Hematopoietic multipotent progenitor cell treated with erythropoietin and hydrocortisone succinate and interleukin-3 and kit ligand, for 8 days (in vitro differentiated cells): ENCODE results near the gene MYOD1.

Experiments
- DNase-seq: peaks from one replicate; pipeline ENCODE4 v3.0.0-alpha.2; 2015

Gene MYOD1

GRCh38 chr11:17751558-17751957, 32.2 kb downstream of the MYOD1 start:
- DNase-seq, result no peak

- DNase-seq, result no peak
Observed at GRCh38 chr11:17752144-17752543, 32.8 kb downstream of the MYOD1 start.

DNA sequence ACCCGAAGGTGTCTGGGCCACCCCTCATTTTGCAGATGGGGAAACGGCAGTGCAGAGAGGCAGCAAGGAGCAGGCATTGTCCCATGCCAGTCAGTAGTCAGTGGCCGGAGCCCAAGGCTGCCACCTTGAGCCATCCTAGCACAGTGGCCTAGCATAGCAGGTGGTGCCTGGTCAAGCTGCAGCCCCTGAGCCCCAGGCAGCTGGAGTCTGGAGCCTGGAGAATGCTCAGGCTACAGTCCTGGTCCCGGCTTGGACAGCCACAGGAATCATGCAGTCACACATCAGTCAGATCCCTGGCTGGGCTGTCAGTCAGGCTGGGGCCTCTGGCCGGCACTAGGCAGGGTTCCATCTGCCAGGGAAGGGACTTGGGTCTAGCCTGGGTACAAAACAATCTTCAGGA, 33.8 kb downstream of the MYOD1 start:
- no peak for DNase-seq

- no peak for DNase-seq
Observed at GRCh38 chr11:17753641-17754040, 34.3 kb downstream of the MYOD1 start.

- DNase-seq, result no peak
Observed at GRCh38 chr11:17755891-17756290, 36.5 kb downstream of the MYOD1 start.

GRCh38 chr11:17760102-17761029, 41.0 kb downstream of the MYOD1 start:
- DNase-seq, result peak; percentile 64

DNA sequence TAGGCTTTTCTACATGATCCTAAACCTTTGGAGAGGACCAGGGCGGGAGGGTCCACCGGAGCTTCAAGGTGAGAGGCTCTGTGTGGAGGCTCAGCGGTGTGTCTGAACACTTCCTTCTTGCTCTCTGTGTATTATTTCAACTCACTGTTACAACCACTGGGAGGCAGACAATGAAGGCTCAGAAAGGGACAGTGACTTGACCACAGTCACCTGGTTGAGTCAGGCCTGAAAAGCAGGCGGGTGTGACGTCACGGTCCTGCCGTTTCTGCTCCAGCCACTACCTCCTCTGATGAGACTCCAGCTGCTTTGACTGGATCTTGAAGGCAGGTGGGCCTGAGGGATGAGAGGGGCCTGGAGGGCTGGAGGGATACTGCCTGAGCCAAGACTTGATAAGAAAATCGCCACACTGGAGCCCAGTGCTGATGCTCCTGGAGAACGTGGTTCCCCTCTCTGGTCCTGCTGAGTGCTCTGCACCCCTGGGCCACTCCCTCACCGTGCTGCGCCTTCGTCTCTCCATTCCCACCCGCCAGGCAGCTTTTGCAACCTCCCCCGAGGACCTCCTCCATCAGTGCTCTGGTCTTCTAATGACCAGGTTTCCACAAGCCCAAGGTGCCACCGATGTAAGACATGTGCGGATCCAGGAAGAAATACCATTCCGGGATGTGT, 43.1 kb downstream of the MYOD1 start:
- peak; percentile 3 for DNase-seq

- no peak for DNase-seq
Observed at GRCh38 chr11:17763244-17763643, 43.9 kb downstream of the MYOD1 start.

GRCh38 chr11:17763703-17764102, 44.3 kb downstream of the MYOD1 start:
- DNase-seq, result no peak

- no peak for DNase-seq
Observed at GRCh38 chr11:17764446-17765218, 45.3 kb downstream of the MYOD1 start.

DNA sequence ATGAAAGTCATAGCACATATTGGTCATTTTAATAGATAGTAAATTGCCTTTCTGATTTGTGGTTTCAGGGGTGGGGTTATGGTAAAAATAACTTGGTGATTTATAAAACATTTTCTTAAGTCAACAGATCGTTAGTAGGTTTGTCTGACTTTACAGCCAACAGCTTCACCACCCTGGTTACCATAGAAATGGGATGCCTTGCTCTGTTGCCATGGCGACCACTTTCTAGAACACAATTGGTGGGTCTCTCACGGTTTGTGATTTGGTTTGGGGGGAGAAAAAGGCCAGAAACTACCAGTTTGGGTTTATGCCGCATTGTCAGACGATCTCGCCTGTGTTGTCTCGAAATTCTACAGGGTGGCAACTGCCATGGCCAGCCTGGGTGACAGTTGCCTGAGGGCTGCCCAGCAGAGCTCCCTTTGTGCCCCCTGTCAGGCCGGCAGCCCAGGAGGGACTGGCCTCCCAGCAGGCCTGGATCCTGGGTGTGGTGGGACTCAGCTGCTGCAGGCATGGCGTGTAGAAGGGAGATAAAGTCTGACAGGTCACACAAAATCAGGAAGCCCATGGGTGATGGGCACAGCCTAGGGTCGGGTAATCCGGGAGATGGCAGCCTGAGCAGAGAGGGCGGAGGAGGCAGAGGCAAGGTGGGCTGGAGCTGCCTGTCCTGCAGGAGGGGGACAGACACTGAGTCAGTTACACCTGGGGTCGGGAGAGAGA, 46.1 kb downstream of the MYOD1 start:
- peak; percentile 9 for DNase-seq

DNA sequence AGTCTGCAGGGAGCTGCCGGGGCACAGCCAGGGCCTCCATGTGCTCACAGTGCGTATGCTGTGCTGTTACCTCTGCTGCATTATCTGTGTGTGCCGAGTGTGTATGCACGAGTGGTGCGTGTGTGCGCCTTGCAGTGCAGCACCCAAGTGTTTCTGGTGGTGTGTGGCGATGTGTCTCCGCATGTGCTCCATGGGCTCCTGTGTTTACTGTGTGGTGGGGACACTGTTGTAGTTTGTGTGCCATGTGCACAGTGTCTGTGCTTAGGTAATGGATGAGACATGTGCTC, 46.6 kb downstream of the MYOD1 start:
- no peak for DNase-seq

DNA sequence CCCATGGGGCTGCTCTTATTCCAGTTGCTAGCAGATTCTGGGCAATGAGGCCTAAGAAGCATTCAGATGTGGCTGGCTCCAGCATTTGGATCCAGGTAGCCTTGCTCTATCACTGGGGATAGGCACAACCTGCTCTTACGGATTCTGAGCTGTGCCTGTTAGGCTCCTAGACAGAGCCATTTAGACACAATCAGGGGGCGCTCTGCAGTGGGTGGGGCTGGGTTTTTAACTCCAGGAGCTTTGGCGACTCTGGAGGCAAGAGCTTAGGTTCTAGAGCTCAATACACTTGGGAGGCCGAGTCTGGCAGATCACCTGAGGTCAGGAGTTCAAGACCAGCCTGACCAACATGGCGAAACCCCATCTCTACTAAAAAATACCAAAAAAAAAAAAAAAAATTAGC, 47.2 kb downstream of the MYOD1 start:
- peak; percentile 10 for DNase-seq

DNA sequence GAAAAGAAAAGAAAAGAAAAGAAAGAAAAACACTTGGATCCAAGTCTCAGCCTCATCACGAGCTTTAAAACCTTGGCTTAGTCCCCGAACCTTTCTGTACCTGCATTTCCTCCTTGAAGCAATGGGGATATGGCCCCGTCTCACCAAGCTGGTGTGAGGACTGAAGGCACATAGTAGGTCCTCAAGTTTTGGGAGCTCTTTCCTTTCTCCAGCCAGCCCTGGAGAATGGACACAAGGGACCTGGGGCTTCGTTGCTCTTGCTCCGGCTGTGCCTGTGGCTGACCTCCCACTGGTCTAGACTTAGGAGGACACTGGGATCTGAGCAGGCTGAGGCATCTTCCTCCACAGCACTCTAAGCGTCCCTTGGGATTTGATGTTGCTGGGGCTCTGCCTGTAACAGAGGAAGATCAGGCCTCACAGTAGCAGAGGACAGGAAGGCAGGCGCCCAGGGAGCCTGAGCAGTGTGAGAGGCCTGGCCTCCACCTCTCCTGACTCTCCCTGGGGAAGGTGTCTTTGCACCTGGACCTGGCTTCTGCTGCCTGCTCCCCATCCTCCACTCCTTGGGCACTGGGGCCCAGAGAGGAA, 48.0 kb downstream of the MYOD1 start:
- no peak for DNase-seq

- no peak for DNase-seq
Observed at GRCh38 chr11:17767914-17768313, 48.5 kb downstream of the MYOD1 start.

DNA sequence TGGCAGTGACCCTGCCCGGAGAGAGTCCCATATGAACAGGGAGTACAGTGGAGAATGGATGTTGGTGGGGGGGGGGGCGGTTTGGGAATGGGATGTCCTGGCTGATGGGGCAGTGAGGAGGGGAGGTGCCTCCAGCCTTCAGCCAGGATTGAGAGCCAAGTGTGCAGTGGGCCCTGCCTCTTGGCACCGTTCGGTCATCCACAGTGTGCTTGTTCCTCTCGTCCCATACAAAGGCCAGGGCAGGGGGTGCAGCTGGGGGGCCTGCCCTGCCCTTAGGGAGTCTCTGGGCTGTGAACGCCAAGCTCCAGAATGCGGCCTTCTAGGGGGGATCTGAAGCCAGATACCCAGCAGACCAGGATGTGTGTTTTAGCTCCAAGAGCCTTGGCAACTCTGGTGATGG, 49.2 kb downstream of the MYOD1 start:
- no peak for DNase-seq

DNA sequence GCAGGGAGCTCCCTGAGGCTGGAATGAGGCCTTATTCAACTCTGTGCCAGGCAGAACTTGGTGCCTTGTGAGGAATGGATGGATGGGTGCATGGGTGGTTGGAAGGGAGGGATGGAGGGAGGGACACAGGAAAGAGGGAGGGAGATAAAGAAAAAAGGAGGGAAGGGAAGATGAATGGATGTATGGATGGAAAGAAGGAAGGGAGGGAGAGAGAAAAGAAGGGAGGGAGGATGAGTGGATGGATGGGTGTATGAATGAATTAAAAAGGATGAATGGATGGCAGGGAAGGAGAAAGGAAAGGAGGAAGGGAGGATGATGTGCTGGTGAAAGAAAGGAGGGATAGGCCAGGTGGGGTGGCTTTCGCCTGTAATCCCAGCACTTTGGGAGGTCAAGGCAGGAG, 49.8 kb downstream of the MYOD1 start:
- DNase-seq, result no peak

GRCh38 chr11:17770048-17770652, 50.8 kb downstream of the MYOD1 start:
- DNase-seq, result peak; percentile 56

DNA sequence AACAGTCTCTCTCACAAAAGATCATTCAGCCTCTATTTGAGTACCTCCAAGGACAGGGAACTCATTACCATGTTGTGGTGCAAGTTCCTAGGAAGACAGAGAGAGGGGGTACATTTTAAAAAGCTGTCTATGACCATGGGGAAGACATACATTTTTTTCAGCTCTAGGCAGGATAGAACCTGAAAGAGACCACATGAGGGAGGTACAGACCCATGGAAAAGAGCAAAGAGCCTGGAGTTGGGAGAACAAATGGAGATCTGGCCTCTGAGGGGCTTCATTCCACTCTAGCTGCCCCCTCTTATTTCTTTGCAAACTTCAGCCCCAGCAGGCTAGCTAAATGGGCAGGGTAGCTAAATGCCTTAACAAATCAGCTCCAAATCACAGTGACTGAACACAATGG, 51.5 kb downstream of the MYOD1 start:
- DNase-seq, result no peak

GRCh38 chr11:17771415-17771814, 52.0 kb downstream of the MYOD1 start:
- no peak for DNase-seq
